Measurements from ENCODE around the gene TRIM66. TPM values are rescaled to one million over a fixed set of nuclear protein-coding genes. Genes with fewer than 3 reads are reported as not detected.
A peak's percentile ranks its signal among the peaks of the same experiment; 100 is the strongest.

TRIM66 gene
- total RNA-seq, 1 donor, result 5.6 TPM

DNA sequence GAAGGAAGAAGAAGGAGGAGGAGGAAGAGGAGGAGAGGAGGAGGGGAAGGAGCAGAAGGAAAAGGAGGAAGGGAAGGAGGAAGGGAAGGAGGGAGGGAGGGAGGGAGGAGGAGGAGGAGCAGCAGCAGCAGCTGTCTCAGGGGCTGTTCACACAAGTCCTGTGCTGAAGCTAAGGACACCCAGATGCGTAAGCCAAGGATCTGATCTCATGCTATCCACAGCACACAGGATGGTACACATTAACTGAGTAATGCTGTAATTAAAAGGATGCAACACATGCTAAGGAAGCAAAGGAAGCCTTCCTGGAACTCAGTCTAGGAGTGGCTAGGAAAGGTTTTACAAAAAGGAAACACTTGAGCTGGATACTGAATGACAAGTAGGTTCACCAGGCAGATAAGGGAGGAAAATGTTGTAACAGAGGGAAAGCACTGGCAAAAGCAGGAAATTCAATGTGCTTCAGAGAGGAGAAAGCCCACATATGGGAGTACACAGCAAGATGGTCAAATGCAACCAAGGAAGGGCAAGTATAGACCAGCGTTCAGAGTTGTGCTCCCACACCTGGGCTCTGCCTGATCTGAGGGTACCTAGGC is 32.0 kb downstream of the TRIM66 start:
- peak; percentile 66 for DNase-seq (ENCODE audit: low read depth)
- TF ChIP-seq, protein P1, sequence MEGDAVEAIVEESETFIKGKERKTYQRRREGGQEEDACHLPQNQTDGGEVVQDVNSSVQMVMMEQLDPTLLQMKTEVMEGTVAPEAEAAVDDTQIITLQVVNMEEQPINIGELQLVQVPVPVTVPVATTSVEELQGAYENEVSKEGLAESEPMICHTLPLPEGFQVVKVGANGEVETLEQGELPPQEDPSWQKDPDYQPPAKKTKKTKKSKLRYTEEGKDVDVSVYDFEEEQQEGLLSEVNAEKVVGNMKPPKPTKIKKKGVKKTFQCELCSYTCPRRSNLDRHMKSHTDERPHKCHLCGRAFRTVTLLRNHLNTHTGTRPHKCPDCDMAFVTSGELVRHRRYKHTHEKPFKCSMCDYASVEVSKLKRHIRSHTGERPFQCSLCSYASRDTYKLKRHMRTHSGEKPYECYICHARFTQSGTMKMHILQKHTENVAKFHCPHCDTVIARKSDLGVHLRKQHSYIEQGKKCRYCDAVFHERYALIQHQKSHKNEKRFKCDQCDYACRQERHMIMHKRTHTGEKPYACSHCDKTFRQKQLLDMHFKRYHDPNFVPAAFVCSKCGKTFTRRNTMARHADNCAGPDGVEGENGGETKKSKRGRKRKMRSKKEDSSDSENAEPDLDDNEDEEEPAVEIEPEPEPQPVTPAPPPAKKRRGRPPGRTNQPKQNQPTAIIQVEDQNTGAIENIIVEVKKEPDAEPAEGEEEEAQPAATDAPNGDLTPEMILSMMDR (IDR thresholded peaks at IDR 0.05; ENCODE audit: insufficient read depth, low read length), result no peak
- no peak overlapping the region for H3K4me3 ChIP-seq (ENCODE audit: low read depth, low read length)

DNA sequence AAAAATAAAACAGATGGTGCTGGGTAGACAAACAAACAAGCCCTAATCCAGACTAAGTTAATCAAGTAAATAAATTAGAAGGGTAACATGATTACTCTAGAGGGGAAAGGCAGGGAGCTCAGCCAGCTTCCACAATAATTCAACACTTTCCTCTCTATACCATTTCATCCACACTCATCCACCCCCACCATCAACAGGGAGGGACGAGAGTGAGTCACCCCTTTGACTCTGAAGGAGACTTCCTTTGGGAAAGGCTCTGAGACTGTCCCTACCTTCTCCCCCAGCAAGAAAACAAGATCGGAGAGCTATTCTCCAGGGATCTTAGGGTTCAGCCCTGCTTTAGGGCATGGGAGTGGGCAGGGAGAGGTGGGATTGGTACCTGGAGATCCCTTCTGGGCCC is 33.1 kb downstream of the TRIM66 start:
- TF ChIP-seq, protein P1 (IDR thresholded peaks at IDR 0.05; ENCODE audit: insufficient read depth, low read length), result no peak
- H3K4me3 ChIP-seq (ENCODE audit: low read depth, low read length), result no peak overlapping the region
- DNase-seq (ENCODE audit: low read depth), result peak; percentile 50

DNA sequence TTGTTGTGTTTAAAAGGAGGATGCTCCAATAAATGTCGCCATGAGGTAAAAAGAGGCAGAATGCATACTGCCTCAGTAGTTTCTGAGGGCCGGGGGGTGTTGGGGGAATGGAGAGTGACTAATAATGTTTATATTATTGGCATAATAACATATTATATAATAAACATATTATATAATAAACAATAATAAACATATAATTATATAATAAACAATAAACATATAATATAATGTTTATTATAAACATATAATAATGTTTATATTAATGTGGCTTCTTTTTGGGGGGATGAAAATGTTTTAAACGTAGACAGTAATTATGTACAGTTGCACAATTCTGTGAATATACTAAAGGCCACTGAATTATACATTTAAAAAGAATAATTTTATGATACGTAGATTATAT is 35.6 kb downstream of the TRIM66 start:
- DNase-seq (ENCODE audit: low read depth), result no peak
- TF ChIP-seq, protein P1 (IDR thresholded peaks at IDR 0.05; ENCODE audit: insufficient read depth, low read length), result no peak
- no peak overlapping the region for H3K4me3 ChIP-seq (ENCODE audit: low read depth, low read length)

DNA sequence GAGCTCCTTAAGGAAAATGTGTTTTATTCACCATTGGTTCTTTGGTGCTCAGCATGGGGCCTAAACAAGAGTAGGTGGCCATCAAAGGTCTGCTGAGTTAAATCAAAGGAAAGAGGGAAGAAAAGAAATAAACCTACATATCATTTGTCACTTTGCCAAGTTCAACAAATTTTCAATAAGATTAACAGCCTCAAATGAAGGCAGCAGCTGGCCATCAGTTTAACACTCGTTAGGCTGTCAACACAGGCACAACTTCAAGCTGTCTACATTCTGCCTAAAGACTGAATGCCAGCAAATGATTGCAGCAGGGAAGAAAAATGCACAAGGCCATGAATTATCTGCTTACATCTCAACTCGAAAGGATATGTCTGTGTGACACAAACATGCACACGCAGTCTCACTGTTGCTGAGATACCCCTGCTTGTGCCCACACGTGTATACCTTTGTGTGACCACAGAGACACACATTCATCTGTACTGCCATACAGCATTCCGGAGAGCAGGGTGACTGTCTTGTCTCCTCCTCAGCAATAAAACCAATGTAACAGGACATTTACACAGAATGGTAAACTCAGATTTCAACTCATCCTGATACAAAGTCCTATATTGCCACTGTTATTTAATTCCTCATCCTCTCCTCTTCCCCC is 40.1 kb downstream of the TRIM66 start:
- H3K4me3 ChIP-seq (ENCODE audit: low read depth, low read length), result no peak overlapping the region
- TF ChIP-seq, protein P1 (IDR thresholded peaks at IDR 0.05; ENCODE audit: insufficient read depth, low read length), result no peak
- DNase-seq (ENCODE audit: low read depth), result no peak

DNA sequence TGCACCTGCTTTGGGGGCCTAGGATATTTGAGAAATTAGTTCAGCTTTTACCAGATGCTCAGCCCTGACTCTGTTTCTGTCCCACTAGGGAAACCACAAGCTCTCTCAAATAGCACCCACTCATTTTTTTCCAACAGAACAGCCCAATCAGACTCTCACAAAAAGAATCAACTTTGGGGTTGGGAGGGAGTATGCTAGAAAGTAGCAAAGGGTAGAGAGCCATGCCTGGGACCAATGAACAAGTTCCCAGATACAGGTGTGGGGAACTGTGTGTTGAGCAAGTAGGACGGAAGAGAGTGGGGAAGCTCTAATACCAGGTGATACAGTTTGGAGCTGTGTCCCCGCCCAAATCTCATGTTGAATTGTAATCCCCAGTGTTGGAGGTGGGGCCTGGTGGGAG is 41.1 kb downstream of the TRIM66 start:
- no peak for DNase-seq (ENCODE audit: low read depth)
- no peak overlapping the region for H3K4me3 ChIP-seq (ENCODE audit: low read depth, low read length)
- TF ChIP-seq, protein P1 (IDR thresholded peaks at IDR 0.05; ENCODE audit: insufficient read depth, low read length), result no peak

DNA sequence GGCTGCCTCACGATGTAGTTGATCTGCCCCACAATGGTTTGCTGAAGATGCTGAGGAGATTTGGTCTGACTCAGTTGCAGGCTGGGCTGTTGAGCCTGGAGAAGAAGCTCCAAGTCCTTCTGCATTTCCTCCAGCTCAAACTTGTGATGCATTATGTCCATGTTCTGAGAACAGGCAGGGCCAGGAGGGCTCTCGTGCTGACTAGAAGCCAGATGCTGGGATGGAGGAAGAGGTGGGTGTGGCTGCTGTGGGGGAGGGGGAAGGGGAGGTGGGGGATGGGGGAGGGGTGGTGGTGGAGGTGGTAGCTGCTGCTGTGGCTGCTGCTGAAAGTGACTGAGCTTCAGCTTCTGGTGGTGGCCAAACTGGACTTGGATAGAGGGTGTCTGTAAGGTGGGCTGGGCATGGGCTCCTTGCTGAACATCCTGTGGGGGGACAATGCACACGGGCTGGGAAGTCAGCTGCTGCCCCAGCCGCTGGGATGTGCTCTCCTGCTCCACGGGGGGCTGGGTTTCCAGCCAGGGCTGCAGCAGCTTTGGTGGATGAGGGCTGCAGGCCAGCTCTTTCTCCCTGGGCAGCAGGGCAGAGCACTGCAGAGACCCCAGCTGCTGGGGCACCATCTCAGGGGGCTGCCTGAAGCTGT is 42.1 kb downstream of the TRIM66 start:
- DNase-seq (ENCODE audit: low read depth), result no peak
- TF ChIP-seq, protein P1 (IDR thresholded peaks at IDR 0.05; ENCODE audit: insufficient read depth, low read length), result no peak
- no peak overlapping the region for H3K4me3 ChIP-seq (ENCODE audit: low read depth, low read length)
